Fibroblast of skin of right biceps (primary cell): ENCODE results near the gene EPB41.
"Not testable (repeated sequence)": the region's sequence is repeated elsewhere in the genome, so short reads cannot be mapped to it uniquely, and the experiment has no call there.

Experiments
- DNase-seq: peaks from one replicate; pipeline ENCODE4 v3.0.0-alpha.2; 2013

The EPB41 gene

GRCh38 chr1:28914228-28915030 lies at the start of gene EPB41:
EPB41 (plus strand) TSS chr1:28914569; CDS start chr1:28987438, 72,869 bp downstream.
- DNase-seq, result peak; percentile 96

DNA sequence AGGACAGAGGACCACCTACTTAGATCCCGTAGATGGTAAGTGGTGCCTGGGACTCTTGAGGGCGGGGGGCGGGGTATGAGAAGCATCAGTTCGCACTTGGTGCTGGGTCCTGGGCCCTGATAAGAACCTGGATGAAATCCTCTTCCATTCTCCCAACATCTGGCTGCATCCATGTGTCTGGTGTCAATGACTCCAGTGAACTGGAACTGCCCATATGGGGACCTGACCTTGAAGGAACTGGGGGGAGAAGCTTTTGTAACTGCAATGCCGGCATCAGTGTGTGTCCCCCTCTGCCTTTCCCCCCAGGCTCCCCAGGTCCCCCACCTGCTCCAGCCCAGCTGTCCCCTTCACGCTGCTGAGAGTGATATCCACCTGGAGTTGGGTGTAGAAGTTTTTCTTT lies 49.7 kb upstream of the EPB41 start:
- no peak for DNase-seq

GRCh38 chr1:28865997-28866650 lies 48.2 kb upstream of the EPB41 start:
- DNase-seq, result no peak

- no peak for DNase-seq
Observed at GRCh38 chr1:28867850-28868249, 46.5 kb upstream of the EPB41 start.

DNA sequence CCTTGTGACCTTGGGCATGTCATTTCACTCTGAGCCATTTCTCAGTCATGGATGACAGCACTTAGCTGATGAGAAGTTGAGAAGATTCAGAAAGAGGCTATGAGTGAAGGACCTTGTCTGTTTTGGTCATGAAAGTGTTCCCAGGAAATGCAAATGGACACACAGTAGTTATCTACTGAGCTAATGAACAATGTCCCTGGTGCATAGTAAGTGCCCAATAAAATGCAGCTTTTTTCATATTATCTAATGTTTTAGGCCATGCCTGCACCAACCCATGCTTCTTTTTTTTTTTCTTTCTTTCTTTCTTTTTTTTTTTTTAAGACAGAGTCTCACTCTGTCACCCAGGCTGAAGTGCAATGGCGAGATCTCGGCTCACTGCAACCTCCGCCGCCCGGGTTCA lies 44.4 kb upstream of the EPB41 start:
- no peak for DNase-seq

GRCh38 chr1:28871631-28872401 lies 42.6 kb upstream of the EPB41 start:
- DNase-seq, result no peak

DNA sequence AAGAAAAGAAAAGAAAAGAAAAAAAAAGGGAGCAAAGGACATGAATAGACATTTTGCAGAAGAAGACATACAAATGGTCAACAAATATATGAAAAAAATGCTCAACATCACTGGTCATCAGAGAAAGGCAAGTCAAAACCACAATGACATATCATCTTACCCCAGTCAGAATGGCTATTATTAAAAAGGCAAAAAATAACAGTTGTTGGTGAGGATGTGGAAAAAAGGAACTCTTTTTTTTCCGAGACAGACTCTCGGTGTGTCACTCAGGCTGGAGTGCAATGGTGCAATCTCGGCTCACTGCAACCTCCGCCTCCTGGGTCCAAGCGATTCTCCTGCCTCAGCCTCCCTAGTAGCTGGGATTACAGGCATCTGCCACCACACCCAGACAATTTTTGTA lies 39.2 kb upstream of the EPB41 start:
- not testable (repeated sequence) for DNase-seq

DNA sequence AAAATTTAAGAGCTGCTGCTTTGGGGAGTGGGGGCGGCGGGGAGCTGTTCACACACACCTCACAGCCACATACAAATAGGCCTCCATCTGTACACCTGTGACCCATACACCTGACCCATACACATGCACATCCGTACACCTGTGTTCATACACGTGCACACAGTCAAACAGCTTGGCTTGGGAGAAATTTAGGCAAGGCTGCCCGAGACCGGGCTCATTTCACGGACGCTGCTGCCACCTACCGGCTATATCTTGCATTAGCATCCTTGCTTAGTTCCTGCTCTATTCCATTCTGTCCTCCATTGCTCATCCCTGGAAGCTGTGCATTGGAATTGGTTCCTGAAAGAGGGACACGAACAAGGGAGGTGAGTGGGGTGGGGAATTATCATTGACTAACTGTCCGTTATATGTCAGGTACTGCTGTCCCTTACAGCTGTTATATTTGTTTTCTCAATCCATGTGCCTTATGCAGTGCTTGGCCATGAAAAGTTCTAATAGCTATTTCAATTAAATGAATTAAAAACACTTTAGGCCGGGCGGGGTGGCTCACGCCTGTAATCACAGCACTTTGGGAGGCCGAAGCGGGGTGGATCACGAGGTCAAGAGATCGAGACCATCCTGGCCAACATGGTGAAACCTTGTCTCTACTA lies 37.1 kb upstream of the EPB41 start:
- DNase-seq, result peak; percentile 61

DNA sequence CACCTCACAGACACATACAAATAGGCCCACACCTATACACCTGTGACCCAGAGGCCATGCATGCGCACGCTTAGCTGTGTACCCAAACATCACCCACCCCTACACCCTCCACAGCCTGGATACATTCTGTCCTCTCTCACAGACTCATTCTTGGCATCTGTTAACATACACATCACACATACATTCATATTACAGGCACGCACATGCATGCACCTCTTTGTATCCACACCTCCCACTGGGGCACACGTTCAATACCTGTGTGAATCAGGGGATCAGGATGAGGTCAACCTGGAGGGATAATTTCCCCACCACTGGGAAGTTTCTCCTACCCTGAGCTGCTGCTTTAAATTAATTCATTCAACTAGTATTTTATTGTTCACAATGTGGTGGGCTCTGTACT lies 35.6 kb upstream of the EPB41 start:
- DNase-seq, result no peak

GRCh38 chr1:28882009-28882628 lies 32.2 kb upstream of the EPB41 start:
- peak; percentile 86 for DNase-seq

DNA sequence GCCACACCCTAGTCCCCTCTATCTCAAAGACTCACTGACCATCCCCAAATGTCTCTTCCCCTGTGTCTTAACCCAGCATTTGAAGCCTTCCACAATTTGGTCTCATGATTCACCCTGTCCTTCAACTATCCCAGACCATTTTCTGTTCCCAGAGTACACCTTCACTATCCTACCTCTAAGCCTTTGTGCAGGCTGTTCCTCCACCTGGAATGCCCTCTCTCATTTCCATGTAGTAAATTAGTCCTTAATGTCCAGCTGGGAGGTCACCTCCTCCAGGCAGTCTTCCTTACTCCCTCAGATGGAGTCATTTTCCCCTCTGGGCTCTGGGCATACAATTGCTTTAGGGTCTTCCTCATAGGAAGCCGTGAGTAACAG lies 31.1 kb upstream of the EPB41 start:
- DNase-seq, result no peak

DNA sequence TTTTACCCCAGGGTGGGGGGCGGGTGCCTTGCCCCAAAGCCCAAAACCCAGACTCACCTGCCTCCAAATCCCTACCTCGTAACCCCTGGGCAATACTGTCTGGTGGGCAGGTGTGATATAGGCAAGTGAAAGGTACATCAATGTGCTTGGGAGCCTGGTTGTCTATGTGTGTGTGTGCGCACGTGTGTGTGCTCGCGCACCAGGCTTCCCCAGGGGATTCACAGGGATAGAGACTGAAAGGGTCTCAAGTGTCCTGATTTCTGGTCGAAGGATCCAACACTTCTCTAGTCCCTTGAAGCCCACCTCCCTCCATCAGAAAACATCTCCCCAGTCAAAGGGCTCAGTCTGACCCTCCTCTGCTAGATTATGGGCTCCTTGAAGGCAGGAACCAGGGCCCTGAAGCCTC lies 28.9 kb upstream of the EPB41 start:
- no peak for DNase-seq

DNA sequence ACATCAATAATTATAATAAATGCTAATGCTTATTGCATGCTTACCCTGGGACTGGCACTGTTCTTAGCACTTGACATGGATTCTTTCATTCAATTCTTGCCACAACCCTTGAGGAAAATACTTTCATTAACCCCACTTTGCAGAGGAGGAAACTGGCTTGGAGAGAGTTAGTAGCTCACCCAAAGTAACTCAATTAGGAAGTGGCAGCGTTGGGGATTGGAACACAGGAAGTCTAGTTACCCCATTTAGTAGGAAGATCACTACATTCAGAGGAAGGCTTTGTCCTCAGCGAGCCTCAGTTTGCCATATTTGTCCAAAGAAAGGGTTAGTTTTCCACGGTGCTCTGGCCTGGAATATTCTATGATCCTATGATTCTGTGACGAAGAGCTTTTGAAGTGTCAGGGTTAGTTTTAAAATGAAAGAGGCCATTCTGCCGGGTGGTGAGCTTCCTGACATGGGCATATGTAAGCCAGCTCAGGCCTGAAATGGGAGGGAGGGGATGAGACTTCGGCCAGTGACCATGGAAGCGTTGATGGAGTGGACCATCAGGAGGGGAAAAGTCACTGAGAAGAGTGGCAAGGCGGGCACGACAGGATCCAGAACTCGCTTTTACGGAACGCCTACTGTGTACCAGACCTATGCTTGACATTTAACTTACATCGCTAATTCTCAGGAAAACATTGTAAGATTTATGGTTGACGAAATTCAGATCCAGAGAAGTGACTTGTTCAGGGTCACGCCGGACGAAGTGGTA lies 28.2 kb upstream of the EPB41 start:
- DNase-seq, result no peak

- peak; percentile 78 for DNase-seq
Observed at GRCh38 chr1:28886731-28887418, 27.5 kb upstream of the EPB41 start.

- DNase-seq, result no peak
Observed at GRCh38 chr1:28887419-28887834, 26.9 kb upstream of the EPB41 start.

- no peak for DNase-seq
Observed at GRCh38 chr1:28887835-28888682, 26.3 kb upstream of the EPB41 start.

- no peak for DNase-seq
Observed at GRCh38 chr1:28888915-28889314, 25.5 kb upstream of the EPB41 start.

DNA sequence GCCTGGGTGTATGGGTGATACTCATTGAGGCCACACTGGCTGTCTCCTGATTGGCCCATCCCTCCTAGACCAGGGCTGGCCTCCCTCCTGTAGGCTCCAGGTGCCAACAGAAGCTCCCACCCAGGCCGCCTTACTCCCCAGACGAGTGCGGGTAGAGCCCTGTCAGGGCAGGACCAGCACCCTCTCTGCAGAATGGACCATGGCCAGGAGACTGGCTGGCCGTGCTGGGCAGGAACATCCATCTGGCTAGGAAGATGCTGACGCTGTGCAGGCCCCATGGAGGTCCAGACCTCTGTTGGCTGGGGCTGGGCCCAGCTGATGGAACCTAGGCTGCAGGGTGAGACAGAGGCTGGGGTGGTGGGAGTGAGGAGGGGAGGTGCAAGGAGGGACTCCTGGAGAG lies 25.0 kb upstream of the EPB41 start:
- no peak for DNase-seq

DNA sequence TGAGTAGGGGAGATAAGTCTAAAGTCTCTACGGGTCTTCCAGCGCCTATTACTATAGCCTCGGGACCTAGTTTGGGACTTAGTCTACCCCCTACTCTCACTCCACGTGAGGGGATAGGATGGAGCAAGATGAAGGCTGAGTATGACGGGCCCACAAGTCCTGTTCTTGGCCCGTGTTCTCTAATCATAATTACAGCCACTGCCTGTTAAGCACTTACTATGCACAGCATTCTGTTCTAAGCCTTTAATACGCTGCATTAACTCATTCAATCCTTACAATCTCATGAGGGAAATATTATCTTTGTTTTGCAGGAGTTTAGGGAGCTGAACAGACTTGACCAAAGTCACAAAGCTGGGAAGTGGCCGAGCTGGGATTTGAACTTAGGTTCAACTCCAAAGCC lies 23.9 kb upstream of the EPB41 start:
- DNase-seq, result no peak

DNA sequence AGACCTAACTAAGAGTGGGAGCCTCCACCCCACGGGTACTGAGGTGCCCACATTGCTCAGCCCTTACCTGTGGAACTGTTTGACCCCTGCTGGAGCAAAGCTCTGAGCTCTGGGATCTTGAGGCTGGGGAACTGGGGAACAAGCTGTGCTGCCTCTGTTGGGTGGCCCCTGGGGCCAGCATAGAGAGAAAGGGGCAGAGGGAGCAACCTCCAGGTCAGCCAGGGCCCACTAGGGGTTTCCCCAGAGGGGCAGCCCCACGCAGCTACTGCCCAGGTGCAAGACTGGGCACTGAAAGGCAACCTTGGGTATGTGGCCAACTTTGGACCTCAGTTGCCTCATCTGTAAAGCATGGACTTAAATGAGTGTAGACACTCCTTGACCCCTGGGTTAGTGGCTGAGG lies 23.5 kb upstream of the EPB41 start:
- no peak for DNase-seq
